GF-D8 (cell line): Measurements from ENCODE around the gene PNPO.

ENCODE experiments used
- DNase-seq: peaks from one replicate; lab custom pipeline; 2025; lab: John Stamatoyannopoulos, UW

PNPO gene

DNA sequence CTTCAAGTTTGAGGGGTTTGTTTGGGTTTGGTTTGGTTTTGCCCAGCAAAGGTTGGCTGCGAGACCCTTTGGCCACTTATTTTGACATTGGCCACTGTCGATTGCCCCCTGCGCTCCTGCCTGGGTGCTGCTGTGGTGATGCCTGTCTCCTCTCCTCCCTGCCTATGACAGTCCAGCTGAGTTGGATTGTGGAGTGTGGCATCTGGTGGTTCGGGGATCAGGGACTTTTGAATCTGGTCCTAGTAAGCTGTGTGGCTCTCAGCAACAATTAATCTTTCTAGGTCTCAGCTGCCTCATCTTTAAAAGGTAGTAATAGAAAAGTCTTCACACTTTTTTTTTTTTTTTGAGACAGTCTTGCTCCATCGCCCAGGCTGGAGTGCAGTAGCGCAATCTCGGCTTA lies 56.7 kb downstream of the PNPO start:
- no peak for DNase-seq
